ENCODE measurements around the gene SGCE.

DNA sequence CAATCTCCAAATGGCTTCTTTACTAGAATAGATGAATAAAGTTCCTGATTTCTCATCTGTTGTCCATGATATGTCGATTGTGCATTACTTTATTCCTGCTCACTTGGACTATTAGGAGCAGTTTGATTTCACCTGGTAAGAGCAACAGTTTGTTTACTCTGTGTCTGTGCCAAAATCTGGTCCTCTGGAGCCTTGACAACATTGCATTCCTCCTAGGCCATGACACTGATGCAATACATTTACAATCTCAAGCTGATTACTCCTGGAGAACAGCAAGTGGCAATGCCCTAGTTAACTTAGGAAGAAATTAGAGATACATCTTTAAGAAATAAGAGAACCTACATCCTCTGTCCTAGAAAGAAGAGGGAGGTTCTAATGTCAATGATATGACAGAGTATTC lies 71.8 kb downstream of the SGCE start:
- no peak for TF ChIP-seq ZFP3 (CRISPR knock-in tag; IDR thresholded peaks at IDR 0.05)
- TF ChIP-seq ZNF8 (CRISPR knock-in tag; IDR thresholded peaks at IDR 0.05) = no peak
- TF ChIP-seq ESRRG (CRISPR knock-in tag; IDR thresholded peaks at IDR 0.05) = no peak
- TF ChIP-seq, protein P1, sequence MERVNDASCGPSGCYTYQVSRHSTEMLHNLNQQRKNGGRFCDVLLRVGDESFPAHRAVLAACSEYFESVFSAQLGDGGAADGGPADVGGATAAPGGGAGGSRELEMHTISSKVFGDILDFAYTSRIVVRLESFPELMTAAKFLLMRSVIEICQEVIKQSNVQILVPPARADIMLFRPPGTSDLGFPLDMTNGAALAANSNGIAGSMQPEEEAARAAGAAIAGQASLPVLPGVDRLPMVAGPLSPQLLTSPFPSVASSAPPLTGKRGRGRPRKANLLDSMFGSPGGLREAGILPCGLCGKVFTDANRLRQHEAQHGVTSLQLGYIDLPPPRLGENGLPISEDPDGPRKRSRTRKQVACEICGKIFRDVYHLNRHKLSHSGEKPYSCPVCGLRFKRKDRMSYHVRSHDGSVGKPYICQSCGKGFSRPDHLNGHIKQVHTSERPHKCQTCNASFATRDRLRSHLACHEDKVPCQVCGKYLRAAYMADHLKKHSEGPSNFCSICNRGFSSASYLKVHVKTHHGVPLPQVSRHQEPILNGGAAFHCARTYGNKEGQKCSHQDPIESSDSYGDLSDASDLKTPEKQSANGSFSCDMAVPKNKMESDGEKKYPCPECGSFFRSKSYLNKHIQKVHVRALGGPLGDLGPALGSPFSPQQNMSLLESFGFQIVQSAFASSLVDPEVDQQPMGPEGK (CRISPR knock-in tag; IDR thresholded peaks at IDR 0.05; ENCODE audit: borderline replicate concordance) = no peak
- TF ChIP-seq TSHZ2 (CRISPR knock-in tag; IDR thresholded peaks at IDR 0.05) = no peak
- no peak for TF ChIP-seq ARNTL (CRISPR knock-in tag; IDR thresholded peaks at IDR 0.05; ENCODE audit: borderline replicate concordance, low read depth)
- no peak for TF ChIP-seq TOX (CRISPR knock-in tag; IDR thresholded peaks at IDR 0.05; ENCODE audit: borderline replicate concordance)
- no peak for TF ChIP-seq CSDC2 (CRISPR knock-in tag; IDR thresholded peaks at IDR 0.05)
